GM12878 (cell line): ENCODE results near the gene PRR13. TPM values are rescaled to one million over a fixed set of nuclear protein-coding genes. Genes with fewer than 3 reads are reported as not detected.
"Not testable (repeated sequence)": the region's sequence is repeated elsewhere in the genome, so short reads cannot be mapped to it uniquely, and the experiment has no call there.

Experiments used
- ATAC-seq: fragments of 200-7000 bp; cut with Tn5 transposase; 3 replicates; pipeline ENCODE4 v1.9.1; 2020; ENCODE audit warnings: mild to moderate bottlenecking, moderate library complexity
- BruUV-seq: library from RNA; stranded (reverse); fragments of 400-500 nt; replicated peaks from 2 replicates; lab custom pipeline; 2021; lab: Mats Ljungman, UMichigan
- CTCF ChIA-PET: fragments of 300-600 bp; sonication (Branson Sonifier 250); formaldehyde crosslinking; extraction: SDS; loops from one replicate; lab custom pipeline; 2021; ENCODE audit warnings: inconsistent platforms; lab: Yijun Ruan, JAX
- POLR2A ChIA-PET: fragments of 350-600 bp; formaldehyde crosslinking; extraction: SDS; loops from one replicate; lab custom pipeline; 2021; ENCODE audit warnings: inconsistent platforms; lab: Charles Lee
- RAD21 ChIA-PET: fragments of 300-600 bp; sonication (Branson Sonifier 250); formaldehyde crosslinking; loops from one replicate; lab custom pipeline; 2023; ENCODE audit warnings: antibody characterized with exemption; ENCODE audit not compliant: unreplicated experiment; lab: Charles Lee
- SMC1A ChIA-PET: fragments of 300-600 bp; sonication (Branson Sonifier 250); formaldehyde crosslinking; loops from one replicate; lab custom pipeline; 2023; ENCODE audit not compliant: unreplicated experiment, uncharacterized antibody; lab: Charles Lee
- DNase-seq: peaks from one replicate; pipeline ENCODE4 v3.0.0-alpha.2; 2011; ENCODE audit warnings: low read depth, low spot score
- FAIRE-seq: peaks from 3 replicates; lab custom pipeline; 2011; peaks lifted over from hg19 to GRCh38; lab: Jason Lieb, UNC
- H2AFZ ChIP-seq: 2 replicates; pipeline ENCODE4 v1.6.0; 2011; ENCODE audit warnings: low read depth, low read length, control low read depth; ENCODE audit not compliant: control insufficient read depth
- H3K27ac ChIP-seq: 2 replicates; pipeline ENCODE4 v1.5.1; 2011; ENCODE audit warnings: control low read depth; ENCODE audit not compliant: control insufficient read depth, insufficient read depth
- H3K27me3 ChIP-seq, 2 experiments: replicated peaks in 1 of 2; 2 replicates each; pipeline versions ENCODE4 v1.6.0 to v1.6.1; 2011; ENCODE audit warnings: low read length in 1 of 2; ENCODE audit not compliant: control insufficient read depth in 2 of 2, insufficient read depth in 2 of 2
- H3K36me3 ChIP-seq, 2 experiments: 2 replicates each; pipeline ENCODE4 v1.5.1; 2011; ENCODE audit warnings: low read length in 1 of 2; ENCODE audit not compliant: control insufficient read depth in 2 of 2, insufficient read depth in 2 of 2
- H3K4me1 ChIP-seq: 2 replicates; pipeline ENCODE4 v1.6.1; 2011; ENCODE audit warnings: mild to moderate bottlenecking, low read length, moderate library complexity, mixed read lengths; ENCODE audit not compliant: control insufficient read depth, insufficient read depth
- H3K4me2 ChIP-seq: 2 replicates; pipeline ENCODE4 v1.6.0; 2011; ENCODE audit warnings: control low read depth; ENCODE audit not compliant: control insufficient read depth, insufficient read depth
- H3K4me3 ChIP-seq: fragments of 200-600 bp; sonication (generic); 2 replicates; pipeline ENCODE4 v1.5.1; 2016
- H3K79me2 ChIP-seq: 2 replicates; pipeline ENCODE4 v1.6.0; 2011; ENCODE audit warnings: low read length; ENCODE audit not compliant: control insufficient read depth, insufficient read depth
- H3K9ac ChIP-seq: 2 replicates; pipeline ENCODE4 v1.8.0; 2011; ENCODE audit warnings: low read length, control low read depth, mixed read lengths; ENCODE audit not compliant: control insufficient read depth, insufficient read depth
- H3K9me3 ChIP-seq: replicated peaks from 3 replicates; pipeline ENCODE4 v1.5.1; 2011; ENCODE audit warnings: mild to moderate bottlenecking, low read length; ENCODE audit not compliant: control insufficient read depth, insufficient read depth
- H4K20me1 ChIP-seq: 2 replicates; pipeline ENCODE4 v1.6.0; 2011; ENCODE audit not compliant: control insufficient read depth, insufficient read depth
- BCL11A ChIP-seq: IDR thresholded peaks from 2 replicates; pipeline ENCODE4 v1.6.1; 2011; ENCODE audit warnings: low read depth, low read length
- CBFB ChIP-seq: IDR thresholded peaks from 2 replicates; pipeline ENCODE4 v1.6.1; 2016; ENCODE audit warnings: antibody characterized with exemption, low read depth
- CBX5 ChIP-seq: sonication (generic); IDR thresholded peaks from 2 replicates; pipeline ENCODE4 v1.6.1; 2016; ENCODE audit warnings: low read depth, moderate library complexity, mild to moderate bottlenecking, inconsistent platforms
- E2F4 ChIP-seq: IDR thresholded peaks from 2 replicates; pipeline ENCODE4 v1.6.1; 2012; ENCODE audit warnings: low read depth, low read length, improper control_type of control experiment
- MEF2A ChIP-seq: IDR thresholded peaks from 2 replicates; pipeline ENCODE4 v1.6.1; 2011; ENCODE audit warnings: low read depth, mild to moderate bottlenecking, low read length, moderate library complexity; ENCODE audit not compliant: insufficient read depth
- MTA2 ChIP-seq: fragments of 450-650 bp; IDR thresholded peaks from 2 replicates; pipeline ENCODE4 v1.6.1; 2016; ENCODE audit warnings: low read depth, mild to moderate bottlenecking, moderate library complexity
- NFXL1 ChIP-seq: fragments of 450-650 bp; IDR thresholded peaks from 2 replicates; pipeline ENCODE4 v1.6.1; 2017; ENCODE audit warnings: antibody characterized with exemption, mild to moderate bottlenecking, borderline replicate concordance
- POLR2AphosphoS5 ChIP-seq: IDR thresholded peaks from 2 replicates; pipeline ENCODE4 v1.6.1; 2011; ENCODE audit warnings: mild to moderate bottlenecking, low read length, inconsistent platforms
- SMAD5 ChIP-seq: IDR thresholded peaks from 2 replicates; pipeline ENCODE4 v1.6.1; 2016; ENCODE audit warnings: antibody characterized with exemption, low read depth
- TCF7 ChIP-seq: IDR thresholded peaks from 2 replicates; pipeline ENCODE4 v1.6.1; 2014; ENCODE audit warnings: antibody characterized with exemption, borderline replicate concordance
- WGBS: methylation state at CpG from one replicate; pipeline ENCODE4 v1.1.6; 2016; ENCODE audit warnings: low lambda C conversion rate; ENCODE audit not compliant: insufficient replicate concordance, insufficient coverage; ENCODE audit errors: missing lambda C conversion rate; 5-methylcytosine and 5-hydroxymethylcytosine counted together
- in situ Hi-C: fragments of 300-500 bp; cut with MboI; formaldehyde crosslinking; loops from 9 replicates; pipeline ENCODE4 v1.14.3; 2018; ENCODE audit warnings: mixed read lengths
- intact Hi-C: fragments of 100-400 bp; cut with micrococcal nuclease; formaldehyde crosslinking; loops from one replicate; pipeline ENCODE4 v1.14.2; 2022; ENCODE audit not compliant: unreplicated experiment
- polyA plus RNA-seq, 11 experiments: library from polyadenylated mRNA; depleted of rRNA in 4 of 11; unstranded in 6 of 11; stranded (reverse) in 5 of 11; fragments of >200 nt; fragmentation: Nextera tagmentation in 4 of 11; fragmentation: Illumina TruSeq in 1 of 11; extraction: Ambion mirVana in 4 of 11; extraction: Trizol in 1 of 11; gene quantifications; 1 replicate in 1 of 11; 2 replicates in 10 of 11; pipeline versions ENCODE4 v1.2.1 to v1.2.3, GENCODE V29; 2011 to 2016; ENCODE audit warnings: inconsistent platforms in 2 of 11, missing spikeins in 2 of 11, low read depth in 1 of 11
- total RNA-seq, 4 experiments: library from RNA; depleted of rRNA in 3 of 4; stranded (reverse); fragments of >200 nt in 3 of 4; fragmentation: Illumina TruSeq in 1 of 4; extraction: Trizol in 1 of 4; gene quantifications; 2 replicates each; pipeline versions ENCODE4 v1.2.1 to v1.2.3, GENCODE V29; 2013 to 2021
- TF ChIP-seq, protein P1 (sequence below): fragments of 450-650 bp; conservative IDR thresholded peaks from 2 replicates; pipeline ENCODE4 v1.6.1; 2017; ENCODE audit warnings: mild to moderate bottlenecking, moderate library complexity

Gene PRR13
- total and polyA plus RNA-seq, 10 of the 15 experiments (the other 5 are each of a cell fraction or from before 2014, with no cell fraction given), result 94.2 to 462 (median 276) TPM

DNA sequence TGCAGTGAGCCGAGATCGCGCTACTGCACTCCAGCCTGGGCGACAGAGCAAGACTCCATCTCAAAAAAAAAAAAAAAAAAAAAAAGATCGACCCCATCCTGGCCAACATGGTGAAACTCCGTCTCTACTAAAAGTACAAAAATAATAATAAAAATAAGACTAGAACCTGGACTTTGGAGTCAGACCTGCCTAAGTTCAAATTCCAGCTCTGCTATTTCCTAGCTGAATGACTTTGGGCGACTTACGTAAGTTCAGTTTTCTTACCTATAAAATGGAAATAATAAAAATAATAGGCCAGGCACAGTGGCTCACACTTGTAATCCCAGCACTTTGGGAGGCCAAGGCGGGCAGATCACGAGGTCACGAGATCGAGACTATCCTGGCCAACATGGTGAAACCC lies 19.3 kb upstream of the PRR13 start:
- H3K36me3 ChIP-seq, H3K79me2 ChIP-seq, H2AFZ ChIP-seq, BruUV-seq, H4K20me1 ChIP-seq, H3K27me3 ChIP-seq, H3K9me3 ChIP-seq, H3K27ac ChIP-seq, ATAC-seq, H3K4me3 ChIP-seq, DNase-seq, FAIRE-seq, H3K4me2 ChIP-seq, H3K9ac ChIP-seq: not testable (repeated sequence)
- 75% methylated on average over 12 of the region's 12 CpGs for WGBS
- RAD21 ChIA-PET, result interaction anchor here (0.7 to 4.4 kb wide), 8 partner anchors 18 to 108 kb away, joined by 3 to 90 read pairs (median 10); partner anchors contain the start of genes NPFF and TARBP2
- peaks cover 14% of the 10 kb centered on the region for H3K4me1 ChIP-seq
- SMC1A ChIA-PET, result interaction anchor here (1.4 to 7.7 kb wide), 9 partner anchors 35 to 101 kb away, joined by 3 to 164 read pairs (median 12); partner anchors contain the start of gene AAAS
- CTCF ChIA-PET, result interaction anchor here (0.6 to 10.1 kb wide), 16 partner anchors 8 to 552 kb away, joined by 3 to 225 read pairs (median 7); partner anchors contain the start of genes AAAS, NPFF, PRR13 and SP1
- in situ Hi-C loops, result loop anchor here (5.0 kb wide), 1 partner anchor 75 kb away; no protein-coding TSS in a partner anchor
- intact Hi-C loops, result loop anchor here (5.0 kb wide), 1 partner anchor 40 kb away; the partner anchor contains the start of gene SP1
- POLR2A ChIA-PET, result interaction anchor here (0.6 to 2.0 kb wide), 6 partner anchors 31 to 77 kb away, joined by 3 to 9 read pairs (median 4); partner anchors contain the start of gene SP1

DNA sequence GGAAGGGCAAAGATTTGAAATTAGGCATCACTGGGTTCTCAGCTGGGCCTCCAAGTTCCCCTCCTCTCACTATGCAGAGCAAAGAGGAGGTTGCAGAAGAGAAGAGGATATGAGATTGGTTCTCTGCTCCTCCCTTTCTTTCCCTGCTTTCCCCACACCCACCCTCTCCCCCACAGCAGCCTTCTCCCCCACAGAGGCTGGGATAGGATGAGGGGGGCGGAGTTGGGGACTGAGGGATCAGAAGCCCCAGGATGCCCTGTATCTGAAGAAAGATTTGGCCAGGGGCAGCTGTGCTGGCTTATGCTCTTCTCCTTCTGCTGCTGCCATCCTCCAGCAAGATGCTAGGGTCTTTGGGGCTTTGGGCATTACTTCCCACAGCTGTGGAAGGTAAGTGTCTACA lies 17.9 kb upstream of the PRR13 start, which contains the start of gene AMHR2:
Gene AMHR2, plus strand, starts transcription at position 259 of the 400 bp plus-strand sequence. Its CDS starts 80 bp downstream, at position 339.
- ATAC-seq (no peak), FAIRE-seq (no peak), DNase-seq (no peak)
- Histone ChIP-seq H3K27me3 (no peaks in the 10 kb centered on the region), H3K4me3 (no peak within 1 kb of the TSS), H3K4me1 (peaks cover 4% of the 10 kb centered on the region), H3K79me2 (no peaks in the 10 kb centered on the region), H3K27ac (no peak within 1 kb of the TSS), H3K9ac (no peak within 1 kb of the TSS), H3K36me3 (no peaks in the 10 kb centered on the region), H3K4me2 (no peak within 1 kb of the TSS), H4K20me1 (no peaks in the 10 kb centered on the region), H2AFZ (0 out of 2 replicates have a peak within 1 kb of the TSS, but pooled peaks have one; percentile 12), H3K9me3 (no peaks in the 10 kb centered on the region)
- RAD21 ChIA-PET, result interaction anchor here (3.0 kb wide), 1 partner anchor 71 kb away, joined by 28 read pairs; no protein-coding TSS in a partner anchor
- intact Hi-C loops (loop anchor here (5.0 kb wide), 1 partner anchor 41 kb away; the partner anchor contains the start of gene SP1), in situ Hi-C loops (loop anchor here (5.0 kb wide), 1 partner anchor 76 kb away; no protein-coding TSS in a partner anchor)
- POLR2A ChIA-PET, result interaction anchor here (0.5 to 1.3 kb wide), 2 partner anchors 37 to 71 kb away, joined by 3 to 7 read pairs; no protein-coding TSS in a partner anchor
- BruUV-seq, result no TSS peak
- CTCF ChIA-PET, result interaction anchor here (1.0 to 10.1 kb wide), 5 partner anchors 58 to 99 kb away, joined by 3 to 225 read pairs (median 37); partner anchors contain the start of genes AAAS and NPFF
- TF ChIP-seq TCF7 (no peak), E2F4 (no peak), NFXL1 (no peak), SMAD5 (no peak), MTA2 (no peak), MEF2A (no peak), CBFB (no peak), POLR2AphosphoS5 (no peak), CBX5 (no peak), BCL11A (no peak)
- TF ChIP-seq, protein P1, sequence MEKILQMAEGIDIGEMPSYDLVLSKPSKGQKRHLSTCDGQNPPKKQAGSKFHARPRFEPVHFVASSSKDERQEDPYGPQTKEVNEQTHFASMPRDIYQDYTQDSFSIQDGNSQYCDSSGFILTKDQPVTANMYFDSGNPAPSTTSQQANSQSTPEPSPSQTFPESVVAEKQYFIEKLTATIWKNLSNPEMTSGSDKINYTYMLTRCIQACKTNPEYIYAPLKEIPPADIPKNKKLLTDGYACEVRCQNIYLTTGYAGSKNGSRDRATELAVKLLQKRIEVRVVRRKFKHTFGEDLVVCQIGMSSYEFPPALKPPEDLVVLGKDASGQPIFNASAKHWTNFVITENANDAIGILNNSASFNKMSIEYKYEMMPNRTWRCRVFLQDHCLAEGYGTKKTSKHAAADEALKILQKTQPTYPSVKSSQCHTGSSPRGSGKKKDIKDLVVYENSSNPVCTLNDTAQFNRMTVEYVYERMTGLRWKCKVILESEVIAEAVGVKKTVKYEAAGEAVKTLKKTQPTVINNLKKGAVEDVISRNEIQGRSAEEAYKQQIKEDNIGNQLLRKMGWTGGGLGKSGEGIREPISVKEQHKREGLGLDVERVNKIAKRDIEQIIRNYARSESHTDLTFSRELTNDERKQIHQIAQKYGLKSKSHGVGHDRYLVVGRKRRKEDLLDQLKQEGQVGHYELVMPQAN, result no peak
- 0% methylated on average over 1 of the region's 1 CpG for WGBS
- SMC1A ChIA-PET, result interaction anchor here (4.8 to 7.7 kb wide), 2 partner anchors 41 to 71 kb away, joined by 41 to 164 read pairs; no protein-coding TSS in a partner anchor
